K562 (cell line): ENCODE results near the gene TECTA. TPM values are rescaled to one million over a fixed set of nuclear protein-coding genes. Genes with fewer than 3 reads are reported as not detected.
A peak's percentile ranks its signal among the peaks of the same experiment; 100 is the strongest.

ENCODE experiments used
- ATAC-seq: fragments of 200-7000 bp; cut with Tn5 transposase; 3 replicates; pipeline ENCODE4 v1.9.1; 2020; ENCODE audit warnings: moderate library complexity
- BruUV-seq: library from RNA; stranded (reverse); fragments of 400-500 nt; replicated peaks from 2 replicates; lab custom pipeline; 2021; lab: Mats Ljungman, UMichigan
- CTCF ChIA-PET: fragments of 300-600 bp; formaldehyde crosslinking; extraction: SDS; loops from one replicate; lab custom pipeline; 2021; ENCODE audit warnings: low intra/inter-chr PET ratio; lab: Yijun Ruan, JAX
- POLR2A ChIA-PET: fragments of 300-600, 350-650 bp; sonication (Branson Sonifier 250); formaldehyde crosslinking; extraction: SDS; loops from one replicate; lab custom pipeline; 2021; ENCODE audit warnings: antibody characterized with exemption, inconsistent platforms; lab: Yijun Ruan, JAX
- DNase-seq, 4 experiments: peaks; one replicate each; pipeline versions ENCODE4 v3.0.0 to v3.0.0-alpha.2; 2011 to 2018; ENCODE audit warnings: low spot score in 3 of 4, mixed read lengths in 3 of 4; ENCODE audit errors: extremely low read depth in 1 of 4
- FAIRE-seq: peaks from 2 replicates; lab custom pipeline; 2011; peaks lifted over from hg19 to GRCh38; lab: Jason Lieb, UNC
- H2AFZ ChIP-seq: 2 replicates; pipeline ENCODE4 v1.6.0; 2011; ENCODE audit warnings: low read depth, low read length, control low read depth, inconsistent platforms
- H3K27ac ChIP-seq: fragments of 200-600 bp; 3 replicates; pipeline ENCODE4 v1.8.0; 2011; ENCODE audit warnings: low read depth, mild to moderate bottlenecking, control low read depth, inconsistent platforms, low read length, moderate library complexity, mixed read lengths; ENCODE audit errors: extremely low read depth
- H3K27me3 ChIP-seq, 2 experiments: fragments of 300-600 bp in 1 of 2; 2 replicates in 1 of 2; 3 replicates in 1 of 2; pipeline versions ENCODE4 v1.6.0 to v1.8.0; 2011; ENCODE audit warnings: inconsistent platforms in 2 of 2, low read length in 2 of 2, mild to moderate bottlenecking in 1 of 2, mixed read lengths in 1 of 2, moderate library complexity in 1 of 2; ENCODE audit not compliant: control insufficient read depth in 2 of 2, insufficient read depth in 2 of 2
- H3K36me3 ChIP-seq: fragments of 300-600 bp; 3 replicates; pipeline ENCODE4 v1.8.0; 2011; ENCODE audit warnings: mild to moderate bottlenecking, low read length, inconsistent platforms; ENCODE audit not compliant: control insufficient read depth, insufficient read depth
- H3K4me1 ChIP-seq, 2 experiments: fragments of 200-600 bp in 1 of 2; replicated peaks in 1 of 2; 2 replicates in 1 of 2; 3 replicates in 1 of 2; pipeline versions ENCODE4 v1.5.1 to v1.8.0; 2011; ENCODE audit warnings: inconsistent platforms in 2 of 2, low read length in 2 of 2, mild to moderate bottlenecking in 1 of 2, mixed read lengths in 1 of 2, moderate library complexity in 1 of 2; ENCODE audit not compliant: control insufficient read depth in 2 of 2, insufficient read depth in 2 of 2
- H3K4me2 ChIP-seq: 2 replicates; pipeline ENCODE4 v1.6.1; 2011; ENCODE audit warnings: low read length, control low read depth, inconsistent platforms, mixed read lengths; ENCODE audit not compliant: insufficient read depth
- H3K4me3 ChIP-seq: fragments of 200-600 bp; sonication (generic), shearing (Covaris generic); 2 replicates; pipeline ENCODE4 v1.5.1; 2016; ENCODE audit warnings: control low read depth, inconsistent platforms
- H3K79me2 ChIP-seq: fragments of 200-600 bp; 3 replicates; pipeline ENCODE4 v1.8.0; 2011; ENCODE audit warnings: low read length, inconsistent platforms; ENCODE audit not compliant: control insufficient read depth, insufficient read depth
- H3K9ac ChIP-seq, 2 experiments: 2 replicates each; pipeline versions ENCODE4 v1.6.0 to v1.6.1; 2011; ENCODE audit warnings: low read depth in 2 of 2, low read length in 2 of 2, control low read depth in 1 of 2, inconsistent platforms in 1 of 2, mild to moderate bottlenecking in 1 of 2, mixed read lengths in 1 of 2; ENCODE audit not compliant: insufficient read depth in 1 of 2
- H3K9me1 ChIP-seq: one replicate; pipeline ENCODE4 v1.6.0; 2011; ENCODE audit warnings: inconsistent platforms, mild to moderate bottlenecking, low read length, moderate library complexity; ENCODE audit not compliant: control insufficient read depth, insufficient read depth
- H3K9me3 ChIP-seq: replicated peaks from 2 replicates; pipeline ENCODE4 v1.5.1; 2011; ENCODE audit warnings: low read depth, low read length, inconsistent platforms; ENCODE audit not compliant: control insufficient read depth, insufficient read depth
- H4K20me1 ChIP-seq: replicated peaks from 2 replicates; pipeline ENCODE4 v1.6.1; 2011; ENCODE audit warnings: low read length, inconsistent platforms, mixed read lengths; ENCODE audit not compliant: control insufficient read depth, insufficient read depth
- ARID2 ChIP-seq: fragments of 450-650 bp; IDR thresholded peaks from 2 replicates; pipeline ENCODE4 v1.6.1; 2017; ENCODE audit warnings: antibody characterized with exemption, mild to moderate bottlenecking
- ASH1L ChIP-seq: fragments of 450-650 bp; IDR thresholded peaks from 2 replicates; pipeline ENCODE4 v1.6.1; 2018; ENCODE audit warnings: borderline replicate concordance, mild to moderate bottlenecking, low read depth; ENCODE audit not compliant: partially characterized antibody
- ESRRA ChIP-seq: fragments of 450-650 bp; IDR thresholded peaks from 2 replicates; pipeline ENCODE4 v1.6.1; 2014; ENCODE audit warnings: low read depth, mild to moderate bottlenecking, moderate library complexity, borderline replicate concordance
- ETV5 ChIP-seq: sonication (generic); formaldehyde crosslinking; IDR thresholded peaks from 2 replicates; pipeline ENCODE4 v1.4.0; 2020; ENCODE audit warnings: low read depth, mild to moderate bottlenecking, missing genetic modification reagents
- NKRF ChIP-seq: fragments of 450-650 bp; IDR thresholded peaks from 2 replicates; pipeline ENCODE4 v1.6.1; 2016; ENCODE audit warnings: borderline replicate concordance
- NR2C2 ChIP-seq, 2 experiments: fragments of 200-800 bp in 1 of 2; sonication (Bioruptor generic) in 1 of 2; sonication (generic) in 1 of 2; formaldehyde crosslinking in 1 of 2; IDR thresholded peaks; 2 replicates each; pipeline versions ENCODE4 v1.6.1 to v1.8.0; 2016 to 2022; ENCODE audit warnings: mild to moderate bottlenecking in 1 of 2, missing compliant biosample characterization in 1 of 2, missing genetic modification characterization in 1 of 2, missing genetic modification reagents in 1 of 2
- SRSF7 ChIP-seq: fragments of 200-400 bp; formaldehyde crosslinking; optimal IDR thresholded peaks from 2 replicates; pipeline ENCODE3; 2017; ENCODE audit warnings: mild to moderate bottlenecking, low read depth, low read length
- WGBS: fragments of 100-300 bp; shearing (Covaris generic); methylation state at CpG from one replicate; pipeline ENCODE4 v1.1.6; 2016; ENCODE audit warnings: low coverage, mixed read lengths; ENCODE audit not compliant: insufficient coverage; ENCODE audit errors: missing lambda C conversion rate; 5-methylcytosine and 5-hydroxymethylcytosine counted together
- in situ Hi-C: fragments of 300-500 bp; cut with MboI; formaldehyde crosslinking; loops from 4 replicates; pipeline ENCODE4 v1.15.0; 2018; ENCODE audit warnings: inconsistent platforms, mixed read lengths
- intact Hi-C: fragments of 100-400 bp; cut with micrococcal nuclease; formaldehyde crosslinking; loops from 2 replicates; pipeline ENCODE4 v1.14.2; 2022
- polyA plus RNA-seq, 8 experiments: library from polyadenylated mRNA; depleted of rRNA in 4 of 8; stranded (reverse) in 5 of 8; unstranded in 3 of 8; fragments of >200 nt; fragmentation: Nextera tagmentation in 2 of 8; fragmentation: Illumina TruSeq in 1 of 8; extraction: Ambion mirVana in 2 of 8; extraction: Trizol in 1 of 8; gene quantifications; 2 replicates each; pipeline versions ENCODE4 v1.2.1 to v1.2.3, GENCODE V29; 2011 to 2014; ENCODE audit warnings: inconsistent platforms in 1 of 8, missing spikeins in 1 of 8
- total RNA-seq, 7 experiments: library from RNA; depleted of rRNA in 6 of 7; stranded (reverse); fragments of >200 nt in 6 of 7; fragmentation: Illumina TruSeq in 2 of 7; extraction: Trizol in 2 of 7; gene quantifications; 2 replicates each; pipeline versions ENCODE4 v1.2.1 to v1.2.3, GENCODE V29; 2011 to 2021; ENCODE audit warnings: low replicate concordance in 1 of 7
- TF ChIP-seq, protein P1 (sequence below): IDR thresholded peaks from 3 replicates; pipeline ENCODE4 v1.6.1; 2011; ENCODE audit warnings: borderline replicate concordance, mild to moderate bottlenecking; ENCODE audit not compliant: insufficient read length, insufficient read depth

Gene TECTA
- total and polyA plus RNA-seq, 9 of the 15 experiments (the other 6 are each of a cell fraction or from before 2014, with no cell fraction given), result under 0.01 to 0.04 (median 0.03) TPM; not detected in 5

DNA sequence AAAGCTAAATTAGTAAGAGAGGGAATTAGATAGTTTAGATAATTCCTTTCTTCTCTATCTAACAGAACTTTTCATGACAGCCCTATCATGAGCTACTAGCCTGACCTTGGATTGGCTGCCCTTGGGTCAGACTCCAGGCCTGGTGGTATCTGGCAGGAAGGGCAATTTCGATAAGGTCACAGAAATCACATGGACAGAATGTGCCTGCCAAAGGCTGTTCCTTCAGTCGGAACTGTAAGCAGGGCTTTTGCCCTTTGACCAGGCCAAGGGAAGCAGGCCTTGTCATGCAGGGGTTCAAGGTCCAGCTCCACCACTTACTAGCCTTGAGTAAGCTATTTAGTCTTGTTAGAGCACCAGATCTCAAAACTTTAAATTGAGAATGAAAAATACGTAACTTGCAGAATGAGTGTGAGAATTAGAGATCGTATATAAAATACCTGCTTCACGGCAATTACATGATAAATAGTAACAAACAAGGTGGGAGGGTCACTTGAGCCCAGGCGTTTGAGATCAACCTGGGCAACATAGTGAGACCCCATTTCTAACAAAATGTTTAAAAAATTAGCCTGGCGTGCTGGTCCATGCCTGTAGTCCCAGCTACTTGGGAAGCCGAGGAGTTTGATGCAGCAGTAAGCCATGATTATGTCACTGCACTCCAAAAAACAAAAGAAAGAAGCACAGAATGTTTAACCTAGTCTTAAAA is 130.7 kb downstream of the TECTA start:
- Histone ChIP-seq H3K9me1 (no peaks in the 10 kb centered on the region), H4K20me1 (no peaks in the 10 kb centered on the region; the same call in 1 of the 2 replicates), H3K4me2 (no peak overlapping the region), H3K4me3 (no peak overlapping the region), H3K9ac (no peak overlapping the region), H3K9me3 (no peaks in the 10 kb centered on the region), H3K27me3 (peaks cover 0 to 8% of the 10 kb centered on the region in 2 experiments; a peak in 1 of 5 replicates), H3K79me2 (no peaks in the 10 kb centered on the region), H2AFZ (no peak overlapping the region), H3K27ac (no peak overlapping the region), H3K36me3 (no peaks in the 10 kb centered on the region), H3K4me1 (no peaks in the 10 kb centered on the region)
- ATAC-seq (no peak), FAIRE-seq (no peak), DNase-seq (no peak)
- intact Hi-C loops (no loop called here), in situ Hi-C loops (no loop called here)
- ChIA-PET POLR2A (no interaction called here), CTCF (no interaction called here)
- 6% methylated on average over 8 of the region's 8 CpGs for WGBS
- 0 out of 2 replicates have a peak, but pooled peaks have one; percentile 53 for TF ChIP-seq ESRRA
- no peak for TF ChIP-seq ETV5 (CRISPR knock-in tag)
- TF ChIP-seq NR2C2 (CRISPR knock-in tag; IDR thresholded peaks at IDR 0.05), result no peak
- peak; percentile 47; the same call in 1 of the 2 replicates for TF ChIP-seq NR2C2 (tag; IDR thresholded peaks at IDR 0.05)
- no TSS peak for BruUV-seq

DNA sequence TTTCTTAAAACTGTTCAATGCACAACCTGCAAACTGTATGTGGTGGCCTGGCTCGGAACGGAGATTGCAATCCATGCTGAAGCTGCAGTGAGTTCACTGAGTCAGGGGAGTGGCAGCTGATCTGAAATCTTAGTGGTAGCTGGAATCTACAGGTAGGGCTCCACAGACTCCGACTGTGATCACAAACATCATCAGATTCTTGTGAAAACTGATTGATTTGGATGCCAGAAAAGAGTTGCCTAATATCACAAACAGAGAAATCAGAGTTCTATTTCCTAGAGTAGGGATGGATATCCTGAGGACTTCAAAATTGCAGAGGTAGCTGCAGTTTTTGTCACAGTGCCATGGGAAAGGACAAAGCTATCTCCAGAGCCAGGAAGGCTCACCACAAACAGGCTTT is 134.0 kb downstream of the TECTA start:
- FAIRE-seq (no peak), ATAC-seq (no peak), DNase-seq (no peak)
- Histone ChIP-seq H3K4me1 (no peaks in the 10 kb centered on the region; a peak in 1 of 5 replicates), H3K27me3 (peaks cover 0 to 10% of the 10 kb centered on the region in 2 experiments; a peak in 1 of 5 replicates), H3K9me3 (no peaks in the 10 kb centered on the region), H3K9ac (no peak overlapping the region), H3K4me2 (no peak overlapping the region), H3K4me3 (no peak overlapping the region), H4K20me1 (no peaks in the 10 kb centered on the region; the same call in 1 of the 2 replicates), H3K36me3 (no peaks in the 10 kb centered on the region), H3K9me1 (no peaks in the 10 kb centered on the region), H2AFZ (no peak overlapping the region), H3K27ac (no peak overlapping the region), H3K79me2 (no peaks in the 10 kb centered on the region)
- ChIA-PET CTCF (no interaction called here), POLR2A (no interaction called here)
- intact Hi-C loops (no loop called here), in situ Hi-C loops (no loop called here)
- BruUV-seq, result no TSS peak
- 0% methylated on average over 3 of the region's 3 CpGs for WGBS
- no peak for TF ChIP-seq SRSF7
- TF ChIP-seq, protein P1, sequence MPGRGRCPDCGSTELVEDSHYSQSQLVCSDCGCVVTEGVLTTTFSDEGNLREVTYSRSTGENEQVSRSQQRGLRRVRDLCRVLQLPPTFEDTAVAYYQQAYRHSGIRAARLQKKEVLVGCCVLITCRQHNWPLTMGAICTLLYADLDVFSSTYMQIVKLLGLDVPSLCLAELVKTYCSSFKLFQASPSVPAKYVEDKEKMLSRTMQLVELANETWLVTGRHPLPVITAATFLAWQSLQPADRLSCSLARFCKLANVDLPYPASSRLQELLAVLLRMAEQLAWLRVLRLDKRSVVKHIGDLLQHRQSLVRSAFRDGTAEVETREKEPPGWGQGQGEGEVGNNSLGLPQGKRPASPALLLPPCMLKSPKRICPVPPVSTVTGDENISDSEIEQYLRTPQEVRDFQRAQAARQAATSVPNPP, result no peak
- TF ChIP-seq ASH1L, result no peak
- no peak for TF ChIP-seq ARID2
- no peak for TF ChIP-seq NKRF
